ENCODE data around the gene TRDN. TPM values are rescaled to one million over a fixed set of nuclear protein-coding genes. Genes with fewer than 3 reads are reported as not detected.

TRDN gene
- total RNA-seq, 1 experiment from 2014 or later, result 10.4 TPM

GRCh38 chr6:123636282-123636681, 468 bp downstream of the TRDN start:
- no peak overlapping the region for H3K27ac ChIP-seq (ENCODE audit: insufficient read length, low read depth, low read length)
- H3K4ac ChIP-seq (ENCODE audit: low read depth, low read length), result no peak overlapping the region
- Mint-ChIP-seq H3K4me3 (no peak overlapping the region), H3K9me3 (no peaks in the 10 kb centered on the region), H3K4me1 (peaks cover 14 to 16% of the 10 kb centered on the region in 2 experiments), H3K27ac (peak overlapping the region in 1 of 3 experiments; percentile 74; a peak in 1 of 7 replicates), H3K27me3 (ENCODE audit: low read depth) (no peaks in the 10 kb centered on the region), H3K36me3 (ENCODE audit: insufficient read depth in 1 of 3, low read depth in 3 of 3) (no peaks in the 10 kb centered on the region)
- H3K4me2 ChIP-seq (ENCODE audit: insufficient read depth, insufficient read length, low read length), result no peak overlapping the region
- H3K79me2 ChIP-seq (ENCODE audit: insufficient read depth, low read length), result no peaks in the 10 kb centered on the region
- H2BK20ac ChIP-seq (ENCODE audit: low read depth, low read length, poor library complexity, severe bottlenecking), result no peak overlapping the region
- H4K8ac ChIP-seq (replicated peaks; ENCODE audit: insufficient read length, low read depth, low read length), result no peak overlapping the region
- H3K9me3 ChIP-seq (ENCODE audit: control insufficient read depth, low read depth, low read length), result no peaks in the 10 kb centered on the region
- TF ChIP-seq CTCF (conservative IDR thresholded peaks at IDR 0.05), result no peak
- no peak overlapping the region for H3K56ac ChIP-seq (ENCODE audit: insufficient read length, low read depth, low read length)
- H2BK5ac ChIP-seq (ENCODE audit: insufficient read length, low read length), result no peak overlapping the region
- DNase-seq, result no peak
- no peak overlapping the region for H3K18ac ChIP-seq (ENCODE audit: insufficient read length, low read depth, low read length)
- no peak overlapping the region for H2BK120ac ChIP-seq (ENCODE audit: low read depth, low read length, poor library complexity, severe bottlenecking)
- H4K5ac ChIP-seq (ENCODE audit: insufficient read length, low read depth, low read length), result no peak overlapping the region
- H3K79me1 ChIP-seq (ENCODE audit: insufficient read depth, low read depth, low read length, poor library complexity, severe bottlenecking), result no peaks in the 10 kb centered on the region
- WGBS (ENCODE audit: extremely low coverage, insufficient read length, low lambda C conversion rate), result no CpG with 5 or more reads among the region's 1 CpG
- H2AK5ac ChIP-seq (ENCODE audit: insufficient read length, low read length), result no peak overlapping the region
- no peak overlapping the region for H2AFZ ChIP-seq (ENCODE audit: low read length)
- H2BK15ac ChIP-seq (ENCODE audit: low read depth, low read length), result no peak overlapping the region
- H3T11ph ChIP-seq (ENCODE audit: low read length), result no peak overlapping the region
- H3K27me3 ChIP-seq (ENCODE audit: insufficient read depth, low read length), result no peaks in the 10 kb centered on the region
- H3K4me1 ChIP-seq (ENCODE audit: insufficient read depth, low read length), result no peaks in the 10 kb centered on the region; the same call in 1 of the 2 replicates
- H3K9ac ChIP-seq (ENCODE audit: extremely low read depth, insufficient read length, low read length), result no peak overlapping the region
- H4K91ac ChIP-seq (ENCODE audit: insufficient read length, low read depth, low read length), result no peak overlapping the region
- H3K23me2 ChIP-seq (ENCODE audit: insufficient read length, low read depth, low read length, poor library complexity, severe bottlenecking), result no peaks in the 10 kb centered on the region
- no peaks in the 10 kb centered on the region for H4K20me1 ChIP-seq (ENCODE audit: control insufficient read depth, insufficient read depth, insufficient read length)
- no peak overlapping the region for H2BK12ac ChIP-seq (ENCODE audit: insufficient read length, low read depth, low read length)
- H3K23ac ChIP-seq (ENCODE audit: insufficient read length, low read depth, low read length), result no peak overlapping the region
- no peak overlapping the region for H3K14ac ChIP-seq (ENCODE audit: insufficient read depth, low read length)
